ENCODE results near the gene HECA. TPM values are rescaled to one million over a fixed set of nuclear protein-coding genes. Genes with fewer than 3 reads are reported as not detected.
A peak's percentile ranks its signal among the peaks of the same experiment; 100 is the strongest.
"Not testable (repeated sequence)": the region's sequence is repeated elsewhere in the genome, so short reads cannot be mapped to it uniquely, and the experiment has no call there.

The HECA gene
- total RNA-seq, 1 donor from 2014 or later, result 17.7 TPM

DNA sequence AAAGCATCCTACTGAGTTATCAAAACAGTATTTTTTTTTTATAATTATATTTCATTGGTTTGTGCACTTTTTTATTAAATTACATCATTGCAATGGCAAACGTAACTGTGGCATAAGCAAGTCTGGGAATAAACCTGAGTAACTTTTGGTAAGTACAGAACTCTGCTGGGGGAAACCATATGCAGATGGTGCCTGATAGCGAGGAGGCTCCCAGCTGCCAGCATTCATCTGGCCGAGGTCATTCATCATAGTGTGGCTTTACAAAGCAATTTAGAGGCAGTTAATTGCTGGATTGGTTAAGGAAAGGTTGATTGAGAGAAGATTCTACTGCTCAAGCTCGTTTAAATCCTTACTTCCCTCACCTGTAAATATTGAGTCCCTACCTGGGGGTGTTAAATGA, 52.6 kb downstream of the HECA start:
- no peaks in the 10 kb centered on the region for H3K4me1 ChIP-seq (ENCODE audit: control insufficient read depth in 3 of 3, insufficient read depth in 3 of 3, low read length in 3 of 3)
- no peaks in the 10 kb centered on the region for H3K9me3 ChIP-seq (ENCODE audit: control insufficient read depth in 3 of 3, low read length in 3 of 3)
- H3K36me3 ChIP-seq (ENCODE audit: control insufficient read depth in 3 of 3, insufficient read depth in 3 of 3, low read length in 3 of 3), result no peaks in the 10 kb centered on the region
- no peaks in the 10 kb centered on the region for H3K27me3 ChIP-seq (ENCODE audit: control insufficient read depth in 3 of 3, insufficient read depth in 3 of 3, low read length in 3 of 3)
- H3K4me3 ChIP-seq (ENCODE audit: low read length in 3 of 3), result no peak overlapping the region
- no peak overlapping the region for H3K9ac ChIP-seq (ENCODE audit: low read depth in 1 of 3, low read length in 3 of 3)
- no peak overlapping the region for H3K27ac ChIP-seq (ENCODE audit: low read depth, low read length)

DNA sequence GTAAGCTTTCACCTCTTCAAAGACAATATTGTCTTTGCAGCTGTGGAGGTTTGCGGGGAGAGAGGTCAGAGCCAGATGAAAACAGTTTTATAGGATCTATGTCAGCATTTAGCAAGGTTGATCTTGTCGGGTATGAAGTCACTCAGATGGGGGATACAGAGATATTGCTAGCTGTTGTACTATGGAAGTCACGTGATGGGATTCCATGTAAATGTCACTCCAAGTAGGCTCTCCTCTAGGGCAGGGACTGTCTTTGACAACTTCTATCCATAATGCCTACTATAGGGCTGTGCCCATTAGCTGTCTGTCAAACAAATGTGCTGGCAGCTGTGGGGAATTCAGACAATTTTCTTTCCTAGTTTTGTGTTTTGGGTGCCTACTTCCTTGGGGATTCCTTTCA, 54.8 kb downstream of the HECA start:
- no peaks in the 10 kb centered on the region for H3K4me1 ChIP-seq (ENCODE audit: control insufficient read depth in 3 of 3, insufficient read depth in 3 of 3, low read length in 3 of 3)
- H3K27me3 ChIP-seq (ENCODE audit: control insufficient read depth in 3 of 3, insufficient read depth in 3 of 3, low read length in 3 of 3), result no peaks in the 10 kb centered on the region
- no peak overlapping the region for H3K4me3 ChIP-seq (ENCODE audit: low read length in 3 of 3)
- no peak overlapping the region for H3K27ac ChIP-seq (ENCODE audit: low read depth, low read length)
- H3K36me3 ChIP-seq (ENCODE audit: control insufficient read depth in 3 of 3, insufficient read depth in 3 of 3, low read length in 3 of 3), result no peaks in the 10 kb centered on the region
- H3K9ac ChIP-seq (ENCODE audit: low read depth in 1 of 3, low read length in 3 of 3), result no peak overlapping the region
- no peaks in the 10 kb centered on the region for H3K9me3 ChIP-seq (ENCODE audit: control insufficient read depth in 3 of 3, low read length in 3 of 3)

GRCh38 chr6:139194740-139195139, 59.9 kb downstream of the HECA start:
- Histone ChIP-seq H3K9ac (ENCODE audit: low read depth in 1 of 3, low read length in 3 of 3) (no peak overlapping the region), H3K4me3 (ENCODE audit: low read length in 3 of 3) (no peak overlapping the region), H3K27ac (ENCODE audit: low read depth, low read length) (no peak overlapping the region), H3K36me3 (ENCODE audit: control insufficient read depth in 3 of 3, insufficient read depth in 3 of 3, low read length in 3 of 3) (no peaks in the 10 kb centered on the region), H3K4me1 (ENCODE audit: control insufficient read depth in 3 of 3, insufficient read depth in 3 of 3, low read length in 3 of 3) (peaks cover 0 to 6% (median 4%) of the 10 kb centered on the region in 3 donors), H3K27me3 (ENCODE audit: control insufficient read depth in 3 of 3, insufficient read depth in 3 of 3, low read length in 3 of 3) (no peaks in the 10 kb centered on the region), H3K9me3 (ENCODE audit: control insufficient read depth in 3 of 3, low read length in 3 of 3) (no peaks in the 10 kb centered on the region)

- no peaks in the 10 kb centered on the region for H3K9me3 ChIP-seq (ENCODE audit: control insufficient read depth in 3 of 3, low read length in 3 of 3)
- H3K36me3 ChIP-seq (ENCODE audit: control insufficient read depth in 3 of 3, insufficient read depth in 3 of 3, low read length in 3 of 3), result no peaks in the 10 kb centered on the region
- H3K27me3 ChIP-seq (ENCODE audit: control insufficient read depth in 3 of 3, insufficient read depth in 3 of 3, low read length in 3 of 3), result no peaks in the 10 kb centered on the region
- H3K27ac ChIP-seq (ENCODE audit: low read depth, low read length), result no peak overlapping the region
- no peak overlapping the region for H3K9ac ChIP-seq (ENCODE audit: low read depth in 1 of 3, low read length in 3 of 3)
- H3K4me1 ChIP-seq (ENCODE audit: control insufficient read depth in 3 of 3, insufficient read depth in 3 of 3, low read length in 3 of 3), result peaks cover 0 to 6% (median 4%) of the 10 kb centered on the region in 3 donors
- no peak overlapping the region for H3K4me3 ChIP-seq (ENCODE audit: low read length in 3 of 3)
Observed at GRCh38 chr6:139198529-139199288, 63.8 kb downstream of the HECA start.

DNA sequence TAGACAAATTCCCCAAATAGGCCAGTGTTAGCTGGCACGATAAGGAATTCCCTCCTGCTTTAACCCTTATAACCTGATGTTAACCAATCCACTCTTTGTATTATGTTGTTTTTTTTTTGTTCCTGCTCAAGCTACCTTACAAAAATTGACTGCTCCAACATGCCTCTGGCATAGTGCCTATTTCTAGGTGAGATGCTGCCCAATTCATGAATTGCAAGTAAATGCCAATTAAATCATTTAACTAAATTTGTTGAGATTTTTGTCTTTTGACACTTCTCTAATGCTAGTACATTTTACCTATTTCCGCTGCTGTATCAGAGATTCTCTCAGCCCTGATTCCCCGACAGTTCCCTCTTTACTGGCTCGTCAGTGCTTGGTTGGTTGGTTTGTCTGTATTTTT, 66.5 kb downstream of the HECA start:
- Histone ChIP-seq H3K9me3 (ENCODE audit: control insufficient read depth in 3 of 3, low read length in 3 of 3) (no peaks in the 10 kb centered on the region), H3K36me3 (ENCODE audit: control insufficient read depth in 3 of 3, insufficient read depth in 3 of 3, low read length in 3 of 3) (no peaks in the 10 kb centered on the region), H3K4me1 (ENCODE audit: control insufficient read depth in 3 of 3, insufficient read depth in 3 of 3, low read length in 3 of 3) (peaks cover 0 to 6% (median 4%) of the 10 kb centered on the region in 3 donors), H3K4me3 (ENCODE audit: low read length in 3 of 3) (no peak overlapping the region), H3K27me3 (ENCODE audit: control insufficient read depth in 3 of 3, insufficient read depth in 3 of 3, low read length in 3 of 3) (no peaks in the 10 kb centered on the region), H3K27ac (ENCODE audit: low read depth, low read length) (no peak overlapping the region), H3K9ac (ENCODE audit: low read depth in 1 of 3, low read length in 3 of 3) (no peak overlapping the region)

DNA sequence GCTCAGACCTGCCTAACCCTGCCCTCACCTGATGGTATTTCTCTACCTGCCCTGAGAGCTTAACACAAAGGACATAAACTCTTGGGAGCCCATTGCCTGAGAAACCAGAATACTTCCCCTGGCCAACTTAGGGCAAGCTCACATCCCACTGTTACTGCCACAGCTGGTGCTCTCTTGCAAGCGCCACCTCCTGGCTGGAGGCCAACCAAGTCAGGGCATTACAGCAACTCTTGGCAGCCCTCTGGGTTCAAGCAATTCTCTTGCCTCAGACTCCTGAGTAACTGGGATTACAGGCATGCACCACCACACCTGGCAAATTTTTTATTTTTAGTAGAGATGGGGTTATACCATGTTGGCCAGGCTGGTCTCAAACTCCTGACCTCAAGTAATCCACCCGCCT, 70.1 kb downstream of the HECA start:
- H3K9me3 ChIP-seq (ENCODE audit: control insufficient read depth in 3 of 3, low read length in 3 of 3), result no peaks in the 10 kb centered on the region
- no peaks in the 10 kb centered on the region for H3K27me3 ChIP-seq (ENCODE audit: control insufficient read depth in 3 of 3, insufficient read depth in 3 of 3, low read length in 3 of 3)
- H3K36me3 ChIP-seq (ENCODE audit: control insufficient read depth in 3 of 3, insufficient read depth in 3 of 3, low read length in 3 of 3), result no peaks in the 10 kb centered on the region
- no peak overlapping the region for H3K4me3 ChIP-seq (ENCODE audit: low read length in 3 of 3)
- no peak overlapping the region for H3K27ac ChIP-seq (ENCODE audit: low read depth, low read length)
- no peaks in the 10 kb centered on the region for H3K4me1 ChIP-seq (ENCODE audit: control insufficient read depth in 3 of 3, insufficient read depth in 3 of 3, low read length in 3 of 3)
- H3K9ac ChIP-seq (ENCODE audit: low read depth in 1 of 3, low read length in 3 of 3), result no peak overlapping the region

- Histone ChIP-seq H3K27ac (ENCODE audit: low read depth, low read length) (no peak overlapping the region), H3K4me1 (ENCODE audit: control insufficient read depth in 3 of 3, insufficient read depth in 3 of 3, low read length in 3 of 3) (no peaks in the 10 kb centered on the region), H3K36me3 (ENCODE audit: control insufficient read depth in 3 of 3, insufficient read depth in 3 of 3, low read length in 3 of 3) (no peaks in the 10 kb centered on the region), H3K4me3 (ENCODE audit: low read length in 3 of 3) (no peak overlapping the region), H3K9ac (ENCODE audit: low read depth in 1 of 3, low read length in 3 of 3) (no peak overlapping the region), H3K9me3 (ENCODE audit: control insufficient read depth in 3 of 3, low read length in 3 of 3) (no peaks in the 10 kb centered on the region), H3K27me3 (ENCODE audit: control insufficient read depth in 3 of 3, insufficient read depth in 3 of 3, low read length in 3 of 3) (no peaks in the 10 kb centered on the region)
Observed at GRCh38 chr6:139205843-139206242, 71.0 kb downstream of the HECA start.

- not testable (repeated sequence) for H3K4me1 ChIP-seq (ENCODE audit: control insufficient read depth in 3 of 3, insufficient read depth in 3 of 3, low read length in 3 of 3); H3K27me3 ChIP-seq (ENCODE audit: control insufficient read depth in 3 of 3, insufficient read depth in 3 of 3, low read length in 3 of 3); H3K36me3 ChIP-seq (ENCODE audit: control insufficient read depth in 3 of 3, insufficient read depth in 3 of 3, low read length in 3 of 3); H3K4me3 ChIP-seq (ENCODE audit: low read length in 3 of 3); H3K9ac ChIP-seq (ENCODE audit: low read depth in 1 of 3, low read length in 3 of 3); H3K9me3 ChIP-seq (ENCODE audit: control insufficient read depth in 3 of 3, low read length in 3 of 3); H3K27ac ChIP-seq (ENCODE audit: low read depth, low read length)
Observed at GRCh38 chr6:139210766-139211165, 75.9 kb downstream of the HECA start.

- H3K4me3 ChIP-seq (ENCODE audit: low read length in 3 of 3); H3K36me3 ChIP-seq (ENCODE audit: control insufficient read depth in 3 of 3, insufficient read depth in 3 of 3, low read length in 3 of 3); H3K9ac ChIP-seq (ENCODE audit: low read depth in 1 of 3, low read length in 3 of 3); H3K27me3 ChIP-seq (ENCODE audit: control insufficient read depth in 3 of 3, insufficient read depth in 3 of 3, low read length in 3 of 3); H3K9me3 ChIP-seq (ENCODE audit: control insufficient read depth in 3 of 3, low read length in 3 of 3); H3K27ac ChIP-seq (ENCODE audit: low read depth, low read length); H3K4me1 ChIP-seq (ENCODE audit: control insufficient read depth in 3 of 3, insufficient read depth in 3 of 3, low read length in 3 of 3): not testable (repeated sequence)
Observed at GRCh38 chr6:139212460-139212859, 77.6 kb downstream of the HECA start.

DNA sequence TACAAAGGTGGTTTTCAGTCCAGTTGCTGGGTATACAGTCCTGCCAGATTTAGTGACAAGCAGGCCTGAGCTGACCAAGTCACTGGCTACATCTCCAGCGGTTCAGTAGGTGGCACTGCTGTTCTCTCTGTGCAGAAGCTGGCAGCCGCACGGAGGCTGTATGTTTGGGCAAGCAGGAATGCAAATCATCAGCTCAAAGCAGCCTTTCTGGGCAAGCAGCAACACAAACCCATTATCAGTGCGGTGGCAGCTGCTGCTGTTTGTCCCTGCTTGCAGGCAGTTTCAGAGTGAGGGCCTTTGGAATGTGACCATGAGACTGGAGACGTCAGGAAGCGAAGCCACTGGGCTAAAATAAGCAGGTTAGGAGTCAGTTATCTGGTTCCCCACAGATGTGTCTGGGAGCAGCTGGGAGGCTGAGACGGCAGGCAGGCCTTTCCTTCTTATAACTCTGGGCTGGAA, 84.4 kb downstream of the HECA start:
- Histone ChIP-seq H3K36me3 (ENCODE audit: control insufficient read depth in 3 of 3, insufficient read depth in 3 of 3, low read length in 3 of 3) (no peaks in the 10 kb centered on the region), H3K4me3 (ENCODE audit: low read length in 3 of 3) (peak overlapping the region in 2 of 3 donors; percentile 39 to 62), H3K4me1 (ENCODE audit: control insufficient read depth in 3 of 3, insufficient read depth in 3 of 3, low read length in 3 of 3) (peaks cover 5 to 11% (median 8%) of the 10 kb centered on the region in 3 donors), H3K27ac (ENCODE audit: low read depth, low read length) (peak overlapping the region; percentile 87), H3K9ac (ENCODE audit: low read depth in 1 of 3, low read length in 3 of 3) (peak overlapping the region in 2 of 3 donors; percentile 40 to 64), H3K27me3 (ENCODE audit: control insufficient read depth in 3 of 3, insufficient read depth in 3 of 3, low read length in 3 of 3) (no peaks in the 10 kb centered on the region), H3K9me3 (ENCODE audit: control insufficient read depth in 3 of 3, low read length in 3 of 3) (no peaks in the 10 kb centered on the region)

Data from skeletal muscle tissue (tissue), 4 donors.